ENCODE data around the gene CYLC1. TPM values are rescaled to one million over a fixed set of nuclear protein-coding genes. Genes with fewer than 3 reads are reported as not detected.

The CYLC1 gene
- not detected for total RNA-seq

GRCh38 chrX:83860846-83861245 is at the start of gene CYLC1:
TSS of gene CYLC1 (plus strand) at chrX:83861146. CDS start at chrX:83861183, 37 bp downstream.
- no peak for TF ChIP-seq CTCF (IDR thresholded peaks at IDR 0.05; ENCODE audit: low read depth)

GRCh38 chrX:83819304-83819703 is 41.6 kb upstream of the CYLC1 start:
- TF ChIP-seq CTCF (IDR thresholded peaks at IDR 0.05; ENCODE audit: low read depth) = no peak

- no peak for TF ChIP-seq CTCF (IDR thresholded peaks at IDR 0.05; ENCODE audit: low read depth)
Measured at GRCh38 chrX:83829874-83830273, 31.1 kb upstream of the CYLC1 start.

GRCh38 chrX:83845397-83845796 is 15.5 kb upstream of the CYLC1 start:
- TF ChIP-seq CTCF (IDR thresholded peaks at IDR 0.05; ENCODE audit: low read depth) = no peak

GRCh38 chrX:83847339-83847738 is 13.6 kb upstream of the CYLC1 start:
- TF ChIP-seq CTCF (IDR thresholded peaks at IDR 0.05; ENCODE audit: low read depth) = no peak

GRCh38 chrX:83888585-83888984 is 27.6 kb downstream of the CYLC1 start:
- TF ChIP-seq CTCF (IDR thresholded peaks at IDR 0.05; ENCODE audit: low read depth) = no peak

- no peak for TF ChIP-seq CTCF (IDR thresholded peaks at IDR 0.05; ENCODE audit: low read depth)
Measured at GRCh38 chrX:83892433-83892832, 31.5 kb downstream of the CYLC1 start.

All from subcutaneous adipose tissue (tissue), 4 donors.